Measurements from ENCODE around the gene KNCN.

Gene KNCN

GRCh38 chr1:46571691-46572225, 20.3 kb upstream of the KNCN start:
- Histone ChIP-seq H3K9me2 (replicated peaks; ENCODE audit: insufficient read depth, low read length) (no peaks in the 10 kb centered on the region), H3K4me2 (ENCODE audit: low read depth, low read length) (no peak overlapping the region), H4K20me1 (ENCODE audit: insufficient read depth, low read length) (no peaks in the 10 kb centered on the region), H3F3A (ENCODE audit: insufficient read depth, low read length) (no peaks in the 10 kb centered on the region), H3K9ac (ENCODE audit: low read length) (no peak overlapping the region), H3K4me1 (ENCODE audit: low read length) (no peaks in the 10 kb centered on the region), H3K9me3 (replicated peaks; ENCODE audit: insufficient read depth, low read length) (no peaks in the 10 kb centered on the region), H3K36me3 (replicated peaks; ENCODE audit: insufficient read depth, low read length) (no peaks in the 10 kb centered on the region), H3K4me3 (ENCODE audit: low read length) (no peak overlapping the region), H3K27me3 (replicated peaks; ENCODE audit: insufficient read depth, low read length) (no peaks in the 10 kb centered on the region), H3K27ac (ENCODE audit: low read length) (no peak overlapping the region), H2AFZ (ENCODE audit: low read length) (no peak overlapping the region), H3K79me2 (ENCODE audit: low read length) (no peaks in the 10 kb centered on the region)
- DNase-seq, result no peak
- no peak for TF ChIP-seq EZH2phosphoT487 (IDR thresholded peaks at IDR 0.05; ENCODE audit: low read length)
- TF ChIP-seq EZH2 (optimal IDR thresholded peaks at IDR 0.05; ENCODE audit: low read depth, low read length), result no peak
- no peak for TF ChIP-seq CTCF (IDR thresholded peaks at IDR 0.05; ENCODE audit: low read length)

GRCh38 chr1:46569884-46570725, 18.7 kb upstream of the KNCN start:
- no peaks in the 10 kb centered on the region for H3K79me2 ChIP-seq (ENCODE audit: low read length)
- no peaks in the 10 kb centered on the region for H3F3A ChIP-seq (ENCODE audit: insufficient read depth, low read length)
- no peak overlapping the region for H2AFZ ChIP-seq (ENCODE audit: low read length)
- no peak overlapping the region for H3K4me2 ChIP-seq (ENCODE audit: low read depth, low read length)
- no peaks in the 10 kb centered on the region for H3K4me1 ChIP-seq (ENCODE audit: low read length)
- H3K4me3 ChIP-seq (ENCODE audit: low read length), result no peak overlapping the region
- DNase-seq, result no peak
- H3K9me2 ChIP-seq (replicated peaks; ENCODE audit: insufficient read depth, low read length), result no peaks in the 10 kb centered on the region
- no peaks in the 10 kb centered on the region for H4K20me1 ChIP-seq (ENCODE audit: insufficient read depth, low read length)
- no peaks in the 10 kb centered on the region for H3K9me3 ChIP-seq (replicated peaks; ENCODE audit: insufficient read depth, low read length)
- TF ChIP-seq CTCF (IDR thresholded peaks at IDR 0.05; ENCODE audit: low read length) (no peak), EZH2phosphoT487 (IDR thresholded peaks at IDR 0.05; ENCODE audit: low read length) (no peak), EZH2 (optimal IDR thresholded peaks at IDR 0.05; ENCODE audit: low read depth, low read length) (no peak)
- no peaks in the 10 kb centered on the region for H3K27me3 ChIP-seq (replicated peaks; ENCODE audit: insufficient read depth, low read length)
- no peak overlapping the region for H3K27ac ChIP-seq (ENCODE audit: low read length)
- H3K9ac ChIP-seq (ENCODE audit: low read length), result no peak overlapping the region
- H3K36me3 ChIP-seq (replicated peaks; ENCODE audit: insufficient read depth, low read length), result no peaks in the 10 kb centered on the region

GRCh38 chr1:46569116-46569515, 17.7 kb upstream of the KNCN start:
- no peaks in the 10 kb centered on the region for H3K79me2 ChIP-seq (ENCODE audit: low read length)
- H3K4me3 ChIP-seq (ENCODE audit: low read length), result no peak overlapping the region
- no peak overlapping the region for H3K27ac ChIP-seq (ENCODE audit: low read length)
- DNase-seq, result no peak
- no peak overlapping the region for H3K9ac ChIP-seq (ENCODE audit: low read length)
- H3K9me2 ChIP-seq (replicated peaks; ENCODE audit: insufficient read depth, low read length), result no peaks in the 10 kb centered on the region
- TF ChIP-seq CTCF (IDR thresholded peaks at IDR 0.05; ENCODE audit: low read length), result no peak
- TF ChIP-seq EZH2 (optimal IDR thresholded peaks at IDR 0.05; ENCODE audit: low read depth, low read length), result no peak
- no peak for TF ChIP-seq EZH2phosphoT487 (IDR thresholded peaks at IDR 0.05; ENCODE audit: low read length)
- H3F3A ChIP-seq (ENCODE audit: insufficient read depth, low read length), result no peaks in the 10 kb centered on the region
- no peak overlapping the region for H2AFZ ChIP-seq (ENCODE audit: low read length)
- no peaks in the 10 kb centered on the region for H3K27me3 ChIP-seq (replicated peaks; ENCODE audit: insufficient read depth, low read length)
- no peaks in the 10 kb centered on the region for H3K36me3 ChIP-seq (replicated peaks; ENCODE audit: insufficient read depth, low read length)
- no peaks in the 10 kb centered on the region for H3K4me1 ChIP-seq (ENCODE audit: low read length)
- H3K9me3 ChIP-seq (replicated peaks; ENCODE audit: insufficient read depth, low read length), result no peaks in the 10 kb centered on the region
- no peaks in the 10 kb centered on the region for H4K20me1 ChIP-seq (ENCODE audit: insufficient read depth, low read length)
- H3K4me2 ChIP-seq (ENCODE audit: low read depth, low read length), result no peak overlapping the region
